GM21360 (cell line): Measurements from ENCODE around the gene FERMT1.
"Not testable (repeated sequence)": the region's sequence is repeated elsewhere in the genome, so short reads cannot be mapped to it uniquely, and the experiment has no call there.

Experiments used
- ATAC-seq: cut with Tn5 transposase; IDR thresholded peaks from one replicate; pipeline ENCODE4 v1.9.1; 2021; ENCODE audit warnings: mild to moderate bottlenecking, moderate library complexity; ENCODE audit not compliant: unreplicated experiment

The FERMT1 gene

GRCh38 chr20:6115221-6115895, 7.5 kb downstream of the FERMT1 start:
- no peak for ATAC-seq

GRCh38 chr20:6114696-6115095, 8.1 kb downstream of the FERMT1 start:
- no peak for ATAC-seq

- ATAC-seq, result no peak
These were observed 8.9 kb downstream of the FERMT1 start for GRCh38 chr20:6113951-6114350.

- ATAC-seq, result not testable (repeated sequence)
These were observed 9.9 kb downstream of the FERMT1 start for GRCh38 chr20:6112965-6113364.

GRCh38 chr20:6108330-6108729, 14.5 kb downstream of the FERMT1 start:
- ATAC-seq, result no peak

GRCh38 chr20:6104493-6105188, 18.2 kb downstream of the FERMT1 start:
- no peak for ATAC-seq

- no peak for ATAC-seq
These were observed 19.5 kb downstream of the FERMT1 start for GRCh38 chr20:6103301-6103700.

GRCh38 chr20:6101346-6101745, 21.5 kb downstream of the FERMT1 start:
- ATAC-seq, result no peak

- no peak for ATAC-seq
These were observed 22.6 kb downstream of the FERMT1 start for GRCh38 chr20:6100246-6100645.

GRCh38 chr20:6099819-6100218, 23.0 kb downstream of the FERMT1 start:
- ATAC-seq, result no peak

GRCh38 chr20:6095409-6095808, 27.4 kb downstream of the FERMT1 start:
- no peak for ATAC-seq

- no peak for ATAC-seq
These were observed 28.3 kb downstream of the FERMT1 start for GRCh38 chr20:6094565-6094964.

- ATAC-seq, result no peak
These were observed 28.8 kb downstream of the FERMT1 start for GRCh38 chr20:6094063-6094462.

- ATAC-seq, result no peak
These were observed 31.2 kb downstream of the FERMT1 start for GRCh38 chr20:6091661-6092060.

- no peak for ATAC-seq
These were observed 36.0 kb downstream of the FERMT1 start for GRCh38 chr20:6086868-6087267.

GRCh38 chr20:6083926-6084325, 38.9 kb downstream of the FERMT1 start:
- no peak for ATAC-seq

- no peak for ATAC-seq
These were observed 41.6 kb downstream of the FERMT1 start for GRCh38 chr20:6081236-6081635.

GRCh38 chr20:6079016-6079415, 43.8 kb downstream of the FERMT1 start:
- ATAC-seq, result no peak

- no peak for ATAC-seq
These were observed 47.2 kb downstream of the FERMT1 start for GRCh38 chr20:6075428-6076219.

- ATAC-seq, result no peak
These were observed 48.0 kb downstream of the FERMT1 start for GRCh38 chr20:6074784-6075183.

GRCh38 chr20:6074145-6074561, 48.7 kb downstream of the FERMT1 start:
- no peak for ATAC-seq
